GM19467 (cell line): ENCODE results near the gene MIER1.

Experiments
- ATAC-seq: cut with Tn5 transposase; IDR thresholded peaks from one replicate; pipeline ENCODE4 v1.9.1; 2021; ENCODE audit warnings: mild to moderate bottlenecking, moderate library complexity; ENCODE audit not compliant: unreplicated experiment

Gene MIER1

GRCh38 chr1:66996018-66996682 is 71.4 kb downstream of the MIER1 start:
- ATAC-seq: no peak

- no peak for ATAC-seq
Measured at GRCh38 chr1:66998972-66999371, 74.2 kb downstream of the MIER1 start.

- no peak for ATAC-seq
Measured at GRCh38 chr1:66999640-67000400, 75.0 kb downstream of the MIER1 start.

GRCh38 chr1:67001682-67002425 is 77.1 kb downstream of the MIER1 start:
- ATAC-seq: no peak

- no peak for ATAC-seq
Measured at GRCh38 chr1:67004176-67004575, 79.4 kb downstream of the MIER1 start.

- no peak for ATAC-seq
Measured at GRCh38 chr1:67005068-67005467, 80.3 kb downstream of the MIER1 start.

GRCh38 chr1:67009792-67010191 is 85.0 kb downstream of the MIER1 start:
- ATAC-seq: no peak

- no peak for ATAC-seq
Measured at GRCh38 chr1:67013573-67013972, 88.8 kb downstream of the MIER1 start.

- ATAC-seq: no peak
Measured at GRCh38 chr1:67018574-67018973, 93.8 kb downstream of the MIER1 start.

GRCh38 chr1:67019121-67019520 is 94.3 kb downstream of the MIER1 start:
- ATAC-seq: no peak

GRCh38 chr1:67019600-67020136 is 94.9 kb downstream of the MIER1 start:
- ATAC-seq: no peak

- no peak for ATAC-seq
Measured at GRCh38 chr1:67020304-67020703, 95.5 kb downstream of the MIER1 start.

- ATAC-seq: no peak
Measured at GRCh38 chr1:67020765-67021164, 96.0 kb downstream of the MIER1 start.

- no peak for ATAC-seq
Measured at GRCh38 chr1:67029472-67029871, 104.7 kb downstream of the MIER1 start.

GRCh38 chr1:67031121-67031858 is 106.5 kb downstream of the MIER1 start:
- ATAC-seq: no peak

- ATAC-seq: no peak
Measured at GRCh38 chr1:67031859-67032247, 107.1 kb downstream of the MIER1 start.
